K562 (cell line): ENCODE results near the gene ALG5. TPM values are rescaled to one million over a fixed set of nuclear protein-coding genes. Genes with fewer than 3 reads are reported as not detected.

Source experiments
- ATAC-seq: fragments of 200-7000 bp; cut with Tn5 transposase; 3 replicates; pipeline ENCODE4 v1.9.1; 2020; ENCODE audit warnings: moderate library complexity
- BruUV-seq: library from RNA; stranded (reverse); fragments of 400-500 nt; replicated peaks from 2 replicates; lab custom pipeline; 2021; lab: Mats Ljungman, UMichigan
- CTCF ChIA-PET: fragments of 300-600 bp; formaldehyde crosslinking; extraction: SDS; loops from one replicate; lab custom pipeline; 2021; ENCODE audit warnings: low intra/inter-chr PET ratio; lab: Yijun Ruan, JAX
- POLR2A ChIA-PET: fragments of 300-600, 350-650 bp; sonication (Branson Sonifier 250); formaldehyde crosslinking; extraction: SDS; loops from one replicate; lab custom pipeline; 2021; ENCODE audit warnings: antibody characterized with exemption, inconsistent platforms; lab: Yijun Ruan, JAX
- DNase-seq, 4 experiments: peaks; one replicate each; pipeline versions ENCODE4 v3.0.0 to v3.0.0-alpha.2; 2011 to 2018; ENCODE audit warnings: low spot score in 3 of 4, mixed read lengths in 3 of 4; ENCODE audit errors: extremely low read depth in 1 of 4
- FAIRE-seq: peaks from 2 replicates; lab custom pipeline; 2011; peaks lifted over from hg19 to GRCh38; lab: Jason Lieb, UNC
- H2AFZ ChIP-seq: 2 replicates; pipeline ENCODE4 v1.6.0; 2011; ENCODE audit warnings: low read depth, low read length, control low read depth, inconsistent platforms
- H3K27ac ChIP-seq: fragments of 200-600 bp; 3 replicates; pipeline ENCODE4 v1.8.0; 2011; ENCODE audit warnings: low read depth, mild to moderate bottlenecking, control low read depth, inconsistent platforms, low read length, moderate library complexity, mixed read lengths; ENCODE audit errors: extremely low read depth
- H3K27me3 ChIP-seq, 2 experiments: fragments of 300-600 bp in 1 of 2; 2 replicates in 1 of 2; 3 replicates in 1 of 2; pipeline versions ENCODE4 v1.6.0 to v1.8.0; 2011; ENCODE audit warnings: inconsistent platforms in 2 of 2, low read length in 2 of 2, mild to moderate bottlenecking in 1 of 2, mixed read lengths in 1 of 2, moderate library complexity in 1 of 2; ENCODE audit not compliant: control insufficient read depth in 2 of 2, insufficient read depth in 2 of 2
- H3K36me3 ChIP-seq: fragments of 300-600 bp; 3 replicates; pipeline ENCODE4 v1.8.0; 2011; ENCODE audit warnings: mild to moderate bottlenecking, low read length, inconsistent platforms; ENCODE audit not compliant: control insufficient read depth, insufficient read depth
- H3K4me1 ChIP-seq, 2 experiments: fragments of 200-600 bp in 1 of 2; replicated peaks in 1 of 2; 2 replicates in 1 of 2; 3 replicates in 1 of 2; pipeline versions ENCODE4 v1.5.1 to v1.8.0; 2011; ENCODE audit warnings: inconsistent platforms in 2 of 2, low read length in 2 of 2, mild to moderate bottlenecking in 1 of 2, mixed read lengths in 1 of 2, moderate library complexity in 1 of 2; ENCODE audit not compliant: control insufficient read depth in 2 of 2, insufficient read depth in 2 of 2
- H3K4me2 ChIP-seq: 2 replicates; pipeline ENCODE4 v1.6.1; 2011; ENCODE audit warnings: low read length, control low read depth, inconsistent platforms, mixed read lengths; ENCODE audit not compliant: insufficient read depth
- H3K4me3 ChIP-seq: fragments of 200-600 bp; sonication (generic), shearing (Covaris generic); 2 replicates; pipeline ENCODE4 v1.5.1; 2016; ENCODE audit warnings: control low read depth, inconsistent platforms
- H3K79me2 ChIP-seq: fragments of 200-600 bp; 3 replicates; pipeline ENCODE4 v1.8.0; 2011; ENCODE audit warnings: low read length, inconsistent platforms; ENCODE audit not compliant: control insufficient read depth, insufficient read depth
- H3K9ac ChIP-seq, 2 experiments: 2 replicates each; pipeline versions ENCODE4 v1.6.0 to v1.6.1; 2011; ENCODE audit warnings: low read depth in 2 of 2, low read length in 2 of 2, control low read depth in 1 of 2, inconsistent platforms in 1 of 2, mild to moderate bottlenecking in 1 of 2, mixed read lengths in 1 of 2; ENCODE audit not compliant: insufficient read depth in 1 of 2
- H3K9me1 ChIP-seq: one replicate; pipeline ENCODE4 v1.6.0; 2011; ENCODE audit warnings: inconsistent platforms, mild to moderate bottlenecking, low read length, moderate library complexity; ENCODE audit not compliant: control insufficient read depth, insufficient read depth
- H3K9me3 ChIP-seq: replicated peaks from 2 replicates; pipeline ENCODE4 v1.5.1; 2011; ENCODE audit warnings: low read depth, low read length, inconsistent platforms; ENCODE audit not compliant: control insufficient read depth, insufficient read depth
- H4K20me1 ChIP-seq: replicated peaks from 2 replicates; pipeline ENCODE4 v1.6.1; 2011; ENCODE audit warnings: low read length, inconsistent platforms, mixed read lengths; ENCODE audit not compliant: control insufficient read depth, insufficient read depth
- ASH1L ChIP-seq: fragments of 450-650 bp; IDR thresholded peaks from 2 replicates; pipeline ENCODE4 v1.6.1; 2018; ENCODE audit warnings: borderline replicate concordance, mild to moderate bottlenecking, low read depth; ENCODE audit not compliant: partially characterized antibody
- HSF4 ChIP-seq: fragments of 250-450 bp; sonication (Bioruptor Pico); IDR thresholded peaks from 2 replicates; pipeline ENCODE4 v2.1.2; 2022; ENCODE audit warnings: mild to moderate bottlenecking, moderate library complexity, borderline replicate concordance
- ID3 ChIP-seq, 2 experiments: fragments of 250-450 bp in 1 of 2; fragments of 450-650 bp in 1 of 2; sonication (Bioruptor Pico) in 1 of 2; IDR thresholded peaks; 2 replicates each; pipeline versions ENCODE4 v1.6.1 to v1.8.0; 2016 to 2021; ENCODE audit warnings: mild to moderate bottlenecking in 2 of 2, moderate library complexity in 2 of 2, missing compliant biosample characterization in 1 of 2, missing genetic modification characterization in 1 of 2
- ZNF668 ChIP-seq: fragments of 250-450 bp; sonication (Bioruptor Pico); IDR thresholded peaks from 2 replicates; pipeline ENCODE4 v1.8.0; 2022; ENCODE audit warnings: mild to moderate bottlenecking, inconsistent platforms
- ZSCAN32 ChIP-seq: fragments of 450-650 bp; formaldehyde crosslinking; IDR thresholded peaks from 2 replicates; pipeline ENCODE4 v1.4.0; 2020; ENCODE audit warnings: mild to moderate bottlenecking, moderate library complexity
- WGBS: fragments of 100-300 bp; shearing (Covaris generic); methylation state at CpG from one replicate; pipeline ENCODE4 v1.1.6; 2016; ENCODE audit warnings: low coverage, mixed read lengths; ENCODE audit not compliant: insufficient coverage; ENCODE audit errors: missing lambda C conversion rate; 5-methylcytosine and 5-hydroxymethylcytosine counted together
- in situ Hi-C: fragments of 300-500 bp; cut with MboI; formaldehyde crosslinking; loops from 4 replicates; pipeline ENCODE4 v1.15.0; 2018; ENCODE audit warnings: inconsistent platforms, mixed read lengths
- intact Hi-C: fragments of 100-400 bp; cut with micrococcal nuclease; formaldehyde crosslinking; loops from 2 replicates; pipeline ENCODE4 v1.14.2; 2022
- polyA plus RNA-seq, 8 experiments: library from polyadenylated mRNA; depleted of rRNA in 4 of 8; stranded (reverse) in 5 of 8; unstranded in 3 of 8; fragments of >200 nt; fragmentation: Nextera tagmentation in 2 of 8; fragmentation: Illumina TruSeq in 1 of 8; extraction: Ambion mirVana in 2 of 8; extraction: Trizol in 1 of 8; gene quantifications; 2 replicates each; pipeline versions ENCODE4 v1.2.1 to v1.2.3, GENCODE V29; 2011 to 2014; ENCODE audit warnings: inconsistent platforms in 1 of 8, missing spikeins in 1 of 8
- total RNA-seq, 7 experiments: library from RNA; depleted of rRNA in 6 of 7; stranded (reverse); fragments of >200 nt in 6 of 7; fragmentation: Illumina TruSeq in 2 of 7; extraction: Trizol in 2 of 7; gene quantifications; 2 replicates each; pipeline versions ENCODE4 v1.2.1 to v1.2.3, GENCODE V29; 2011 to 2021; ENCODE audit warnings: low replicate concordance in 1 of 7

ALG5 gene
- total and polyA plus RNA-seq, 9 of the 15 experiments (the other 6 are each of a cell fraction or from before 2014, with no cell fraction given), result 33.6 to 80.5 (median 48.2) TPM

- FAIRE-seq (no peak), ATAC-seq (no peak), DNase-seq (no peak)
- in situ Hi-C loops, result no loop called here
- Histone ChIP-seq H3K9me3 (no peaks in the 10 kb centered on the region), H3K79me2 (no peaks in the 10 kb centered on the region), H3K27ac (no peak overlapping the region), H2AFZ (no peak overlapping the region), H3K4me1 (peaks cover 0 to 9% of the 10 kb centered on the region in 2 experiments; a peak in 2 of 5 replicates), H3K4me2 (no peak overlapping the region), H3K36me3 (no peaks in the 10 kb centered on the region), H3K27me3 (peaks cover 23 to 30% of the 10 kb centered on the region in 2 experiments), H4K20me1 (no peaks in the 10 kb centered on the region), H3K4me3 (no peak overlapping the region), H3K9ac (no peak overlapping the region), H3K9me1 (no peaks in the 10 kb centered on the region)
- CTCF ChIA-PET, result no interaction called here
- TF ChIP-seq ID3 (CRISPR knock-in tag; IDR thresholded peaks at IDR 0.05), result no peak
- TF ChIP-seq ID3 (tag; IDR thresholded peaks at IDR 0.05), result no peak
- no peak for TF ChIP-seq ZSCAN32 (CRISPR knock-in tag)
- TF ChIP-seq ZNF668 (CRISPR knock-in tag), result no peak
- no peak for TF ChIP-seq HSF4
- no peak for TF ChIP-seq ASH1L
- WGBS, result 3% methylated on average over 6 of the region's 6 CpGs
- intact Hi-C loops, result no loop called here
- POLR2A ChIA-PET, result interaction anchor here (0.6 kb wide), 1 partner anchor 50 kb away, joined by 3 read pairs; no protein-coding TSS in a partner anchor
- BruUV-seq, result no TSS peak
Measured at GRCh38 chr13:36915896-36916640, 83.1 kb downstream of the ALG5 start.
